NCI-H146 treated with DMSO at 0.1 percent for 48 hours (cell line): Measurements from ENCODE around the gene PHF13.
"Not testable (repeated sequence)": the region's sequence is repeated elsewhere in the genome, so short reads cannot be mapped to it uniquely, and the experiment has no call there.

Source experiments
- DNase-seq: peaks from one replicate; lab custom pipeline; 2025; ENCODE audit not compliant: unreplicated experiment; lab: John Stamatoyannopoulos, UW

The PHF13 gene

GRCh38 chr1:6586404-6586816 lies 27.1 kb upstream of the PHF13 start:
- no peak for DNase-seq

DNA sequence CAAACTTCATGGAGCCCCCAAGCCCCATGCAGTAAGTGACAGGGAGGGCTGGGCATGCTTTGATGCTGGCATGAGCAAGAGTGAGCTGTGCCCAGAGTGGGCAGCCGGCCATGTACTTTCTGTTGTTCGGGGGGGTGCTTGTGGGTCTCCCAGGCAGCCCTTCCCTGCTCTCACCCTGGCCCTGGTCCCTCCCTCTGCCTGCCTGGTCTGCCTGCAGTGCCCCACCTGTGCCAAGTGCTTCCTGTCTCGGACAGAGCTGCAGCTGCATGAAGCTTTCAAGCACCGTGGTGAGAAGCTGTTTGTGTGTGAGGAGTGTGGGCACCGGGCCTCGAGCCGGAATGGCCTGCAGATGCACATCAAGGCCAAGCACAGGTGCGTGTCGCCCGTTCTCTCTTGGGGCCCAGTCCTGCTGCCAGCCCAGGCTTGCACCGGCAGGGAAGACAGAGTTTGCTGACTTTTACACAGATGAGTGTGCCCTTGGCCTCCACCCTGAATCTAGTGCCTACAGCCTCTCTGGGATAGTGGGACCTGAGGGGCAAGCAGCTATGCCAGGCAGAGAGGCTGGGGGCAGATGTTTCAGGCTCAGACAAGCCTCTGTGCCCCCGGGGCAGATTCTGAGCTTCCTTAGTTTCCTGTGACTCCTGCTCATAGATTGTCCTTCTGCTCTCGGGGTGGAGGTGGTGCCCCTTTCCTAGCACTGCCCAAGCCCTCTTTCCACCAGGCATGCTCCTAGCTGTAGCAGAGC lies 26.1 kb upstream of the PHF13 start:
- DNase-seq: no peak

- DNase-seq: no peak
Measured at GRCh38 chr1:6588128-6588892, 25.2 kb upstream of the PHF13 start.

DNA sequence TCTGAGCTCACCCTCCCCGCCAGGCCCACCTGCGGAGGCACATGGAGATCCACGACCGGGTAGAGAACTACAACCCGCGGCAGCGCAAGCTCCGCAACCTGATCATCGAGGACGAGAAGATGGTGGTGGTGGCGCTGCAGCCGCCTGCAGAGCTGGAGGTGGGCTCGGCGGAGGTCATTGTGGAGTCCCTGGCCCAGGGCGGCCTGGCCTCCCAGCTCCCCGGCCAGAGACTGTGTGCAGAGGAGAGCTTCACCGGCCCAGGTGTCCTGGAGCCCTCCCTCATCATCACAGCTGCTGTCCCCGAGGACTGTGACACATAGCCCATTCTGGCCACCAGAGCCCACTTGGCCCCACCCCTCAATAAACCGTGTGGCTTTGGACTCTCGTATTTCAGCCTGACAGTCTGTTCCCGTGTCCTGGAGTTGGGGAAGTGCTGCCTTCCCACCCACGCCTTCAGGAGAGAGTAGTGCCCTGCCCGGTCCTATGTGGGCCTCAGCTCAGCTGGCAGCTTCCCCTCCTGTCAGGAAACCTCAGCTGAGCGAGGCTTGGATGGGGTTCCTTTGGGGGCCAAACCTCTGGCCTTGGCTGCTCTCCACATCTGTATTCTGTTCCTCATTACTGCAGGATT lies 24.5 kb upstream of the PHF13 start:
- no peak for DNase-seq

DNA sequence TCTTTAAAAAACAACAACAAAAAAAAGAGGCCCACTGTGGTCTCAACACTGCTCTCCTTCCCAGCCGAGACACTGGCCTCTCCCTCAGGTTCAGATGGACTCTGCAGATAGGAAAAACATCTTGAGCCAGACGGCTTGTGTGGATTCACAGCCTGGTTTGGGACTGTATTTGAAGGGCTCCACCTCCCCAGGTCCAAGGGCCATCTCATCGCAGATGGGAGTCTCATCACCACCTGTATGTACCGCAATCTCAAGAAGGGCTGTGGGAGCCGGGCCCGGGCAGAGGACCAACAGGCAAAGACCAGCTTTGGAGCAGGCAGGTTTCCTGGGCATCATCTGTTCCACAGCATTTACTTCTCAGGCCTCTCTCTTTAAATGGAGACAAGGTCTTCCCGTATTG lies 23.5 kb upstream of the PHF13 start:
- DNase-seq: no peak

- DNase-seq: no peak
Measured at GRCh38 chr1:6591222-6591621, 22.3 kb upstream of the PHF13 start.

GRCh38 chr1:6591644-6592043 lies 21.9 kb upstream of the PHF13 start:
- no peak for DNase-seq

DNA sequence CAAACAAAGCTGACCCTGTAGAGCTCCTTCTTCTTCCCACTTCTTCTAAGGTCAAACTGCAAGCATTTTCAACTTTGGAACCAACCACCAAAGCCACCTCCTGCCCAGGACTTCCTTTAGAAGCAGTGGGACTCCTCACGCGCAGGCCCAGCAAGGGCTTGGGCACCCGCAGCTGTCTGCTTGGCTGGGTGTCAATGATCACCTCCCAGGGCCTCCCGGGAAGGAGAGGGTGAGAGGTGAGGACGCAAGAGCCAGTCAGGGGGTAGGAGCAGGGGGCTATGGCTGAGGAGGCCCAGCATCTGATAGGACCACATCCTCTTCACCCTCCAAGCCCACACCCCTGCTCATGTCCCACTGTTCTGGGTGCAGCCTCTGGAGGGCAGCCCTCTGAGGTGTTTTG lies 21.1 kb upstream of the PHF13 start:
- DNase-seq: no peak

- DNase-seq: no peak
Measured at GRCh38 chr1:6592865-6593593, 20.5 kb upstream of the PHF13 start.

- no peak for DNase-seq
Measured at GRCh38 chr1:6593810-6594209, 19.7 kb upstream of the PHF13 start.

GRCh38 chr1:6594977-6595740 lies 18.4 kb upstream of the PHF13 start:
- no peak for DNase-seq

DNA sequence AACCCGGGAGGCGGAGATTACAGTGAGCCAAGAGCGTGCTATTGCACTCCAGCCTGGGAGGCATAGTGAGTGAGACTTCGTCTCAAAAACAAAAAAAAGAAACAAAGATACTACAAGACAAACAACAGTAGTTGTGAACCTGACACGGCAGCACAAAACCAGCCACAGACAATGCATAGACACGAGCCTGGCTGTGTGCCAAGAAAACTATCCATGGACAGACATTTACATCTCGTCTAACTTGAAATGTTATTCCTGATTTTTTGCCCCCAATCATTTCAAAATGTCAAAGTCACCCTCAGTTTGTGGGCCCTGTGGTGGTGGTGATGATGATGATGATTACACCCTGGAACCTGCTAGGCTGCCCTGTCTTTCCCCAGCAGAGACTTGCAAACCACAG lies 17.2 kb upstream of the PHF13 start:
- DNase-seq: no peak

- no peak for DNase-seq
Measured at GRCh38 chr1:6596886-6597776, 16.4 kb upstream of the PHF13 start.

DNA sequence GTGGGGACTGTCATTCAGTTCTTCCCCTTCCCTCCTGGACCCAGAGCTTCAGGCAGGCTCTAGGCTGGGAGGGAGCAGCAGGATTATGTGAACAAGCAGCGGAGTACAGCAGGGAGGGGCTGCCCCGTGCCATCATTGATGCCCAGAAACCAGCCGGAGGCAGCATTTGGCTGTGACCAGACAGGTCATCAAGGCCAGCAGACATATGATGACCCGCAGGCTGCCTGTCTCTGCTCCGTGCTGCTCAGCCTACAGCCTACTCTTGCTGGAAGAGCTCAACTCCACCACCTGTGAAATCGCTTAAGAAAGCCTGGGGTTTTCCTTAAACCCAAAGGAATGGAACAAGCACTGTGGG lies 15.8 kb upstream of the PHF13 start:
- DNase-seq: no peak

GRCh38 chr1:6599141-6599975 lies 14.2 kb upstream of the PHF13 start:
- DNase-seq: no peak

DNA sequence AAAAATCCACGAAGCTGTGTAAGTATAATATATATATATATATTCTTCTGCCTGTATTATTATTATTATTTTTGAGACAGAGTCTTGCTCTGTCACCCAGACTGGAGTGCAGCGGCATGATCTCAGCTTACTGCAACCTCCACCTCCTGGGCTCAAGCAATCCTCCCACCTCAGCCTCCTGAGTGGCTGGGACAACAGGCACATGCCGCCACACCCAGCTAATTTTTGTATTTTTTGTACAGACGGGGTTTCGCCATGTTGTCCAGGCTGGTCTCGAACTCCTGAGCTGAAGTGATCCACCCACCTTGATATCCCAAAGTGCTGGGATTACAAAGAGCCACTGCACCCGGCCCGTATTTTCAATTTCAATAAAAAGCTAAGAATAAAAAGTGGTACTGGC lies 13.5 kb upstream of the PHF13 start:
- not testable (repeated sequence) for DNase-seq

- no peak for DNase-seq
Measured at GRCh38 chr1:6600410-6601048, 13.0 kb upstream of the PHF13 start.
